BLaER1 (cell line): ENCODE measurements around the gene ESRRA.

Experiments used
- H3K27ac ChIP-seq: shearing (Covaris generic); formaldehyde crosslinking; 2 replicates; pipeline ENCODE4 v1.8.1; 2022
- H3K27me3 ChIP-seq: shearing (Covaris generic); formaldehyde crosslinking; 2 replicates; pipeline ENCODE4 v1.8.1; 2022
- H3K36me3 ChIP-seq: shearing (Covaris generic); formaldehyde crosslinking; 2 replicates; pipeline ENCODE4 v1.8.1; 2022
- H3K4me1 ChIP-seq: shearing (Covaris generic); formaldehyde crosslinking; 2 replicates; pipeline ENCODE4 v1.8.1; 2022
- H3K4me2 ChIP-seq: shearing (Covaris generic); formaldehyde crosslinking; 2 replicates; pipeline ENCODE4 v1.8.1; 2022
- H3K4me3 ChIP-seq: shearing (Covaris generic); formaldehyde crosslinking; 2 replicates; pipeline ENCODE4 v1.8.1; 2022
- H3K9ac ChIP-seq: shearing (Covaris generic); formaldehyde crosslinking; 2 replicates; pipeline ENCODE4 v1.8.1; 2022
- H3K9me3 ChIP-seq: shearing (Covaris generic); formaldehyde crosslinking; 2 replicates; pipeline ENCODE4 v1.8.1; 2022
- H4K20me1 ChIP-seq: shearing (Covaris generic); formaldehyde crosslinking; 2 replicates; pipeline ENCODE4 v1.8.1; 2022
- Cebpa-rat ChIP-seq: shearing (Covaris generic); IDR thresholded peaks from 2 replicates; pipeline ENCODE4 v1.8.1; 2022

Gene ESRRA

GRCh38 chr11:64291752-64292459 lies 13.4 kb upstream of the ESRRA start:
- H3K27ac ChIP-seq: no peak overlapping the region
- peak overlapping the region; percentile 61 for H3K4me2 ChIP-seq
- peak overlapping the region; percentile 49 for H3K4me3 ChIP-seq
- H4K20me1 ChIP-seq: peaks cover 49% of the 10 kb centered on the region
- no peaks in the 10 kb centered on the region for H3K9me3 ChIP-seq
- H3K36me3 ChIP-seq: peaks cover 6% of the 10 kb centered on the region; the same call in 1 of the 2 replicates
- no peak overlapping the region for H3K9ac ChIP-seq
- no peak for TF ChIP-seq Cebpa-rat
- peaks cover 18% of the 10 kb centered on the region for H3K4me1 ChIP-seq
- peaks cover 78% of the 10 kb centered on the region for H3K27me3 ChIP-seq

DNA sequence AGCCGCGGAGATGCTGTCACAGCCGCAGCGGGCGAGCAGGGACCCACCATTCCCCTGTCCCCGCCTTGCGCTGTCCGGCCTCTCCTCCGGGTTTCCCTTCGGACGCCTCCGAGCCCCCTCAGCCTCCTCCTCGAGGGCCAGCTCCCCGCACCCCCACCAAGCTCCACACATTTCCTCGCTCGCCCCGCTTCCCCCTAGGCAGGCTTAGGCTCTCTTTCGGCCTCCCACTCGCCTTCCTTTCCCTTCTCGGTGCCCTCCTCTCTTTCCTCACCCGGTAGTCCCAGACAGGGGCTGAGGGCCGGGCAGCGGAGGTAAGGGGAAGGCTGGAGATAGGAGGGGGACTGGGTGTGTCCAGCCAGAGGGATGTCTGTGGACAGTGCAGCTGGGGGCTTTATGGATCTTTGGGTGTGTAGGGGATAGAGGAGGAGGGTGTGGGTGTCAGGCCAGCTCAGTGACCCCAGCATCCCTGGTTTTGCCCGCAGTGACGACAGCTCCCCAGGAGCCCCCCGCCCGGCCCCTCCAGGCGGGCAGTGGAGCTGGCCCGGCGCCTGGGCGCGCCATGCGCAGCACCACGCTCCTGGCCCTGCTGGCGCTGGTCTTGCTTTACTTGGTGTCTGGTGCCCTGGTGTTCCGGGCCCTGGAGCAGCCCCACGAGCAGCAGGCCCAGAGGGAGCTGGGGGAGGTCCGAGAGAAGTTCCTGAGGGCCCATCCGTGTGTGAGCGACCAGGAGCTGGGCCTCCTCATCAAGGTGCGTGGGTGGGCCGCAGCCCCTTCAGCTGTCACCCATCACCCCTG lies 12.7 kb upstream of the ESRRA start:
- Histone ChIP-seq H3K36me3 (peaks cover 6% of the 10 kb centered on the region; the same call in 1 of the 2 replicates), H3K27ac (no peak overlapping the region), H4K20me1 (peaks cover 57% of the 10 kb centered on the region), H3K9ac (no peak overlapping the region), H3K4me1 (peaks cover 14% of the 10 kb centered on the region), H3K4me3 (peak overlapping the region; percentile 49), H3K27me3 (peaks cover 86% of the 10 kb centered on the region), H3K9me3 (no peaks in the 10 kb centered on the region), H3K4me2 (peak overlapping the region; percentile 61)
- TF ChIP-seq Cebpa-rat: no peak

GRCh38 chr11:64294774-64295173 lies 10.6 kb upstream of the ESRRA start:
- TF ChIP-seq Cebpa-rat: no peak
- no peaks in the 10 kb centered on the region for H3K9me3 ChIP-seq
- peaks cover 22% of the 10 kb centered on the region for H3K4me1 ChIP-seq
- peaks cover 77% of the 10 kb centered on the region for H4K20me1 ChIP-seq
- H3K36me3 ChIP-seq: no peaks in the 10 kb centered on the region
- no peak overlapping the region for H3K9ac ChIP-seq
- H3K4me2 ChIP-seq: no peak overlapping the region
- H3K27me3 ChIP-seq: peaks cover 100% of the 10 kb centered on the region
- H3K27ac ChIP-seq: no peak overlapping the region
- H3K4me3 ChIP-seq: no peak overlapping the region

- H3K4me3 ChIP-seq: no peak overlapping the region
- no peak overlapping the region for H3K4me2 ChIP-seq
- no peak overlapping the region for H3K27ac ChIP-seq
- no peaks in the 10 kb centered on the region for H3K9me3 ChIP-seq
- no peak for TF ChIP-seq Cebpa-rat
- peaks cover 100% of the 10 kb centered on the region for H3K27me3 ChIP-seq
- H4K20me1 ChIP-seq: peaks cover 80% of the 10 kb centered on the region
- H3K4me1 ChIP-seq: peaks cover 32% of the 10 kb centered on the region
- no peaks in the 10 kb centered on the region for H3K36me3 ChIP-seq
- H3K9ac ChIP-seq: no peak overlapping the region
These were observed 9.6 kb upstream of the ESRRA start for GRCh38 chr11:64295760-64296159.

GRCh38 chr11:64296236-64296635 lies 9.1 kb upstream of the ESRRA start:
- Histone ChIP-seq H3K4me1 (peaks cover 36% of the 10 kb centered on the region), H3K27me3 (peaks cover 100% of the 10 kb centered on the region), H3K27ac (no peak overlapping the region), H3K36me3 (no peaks in the 10 kb centered on the region), H3K9me3 (no peaks in the 10 kb centered on the region), H3K9ac (no peak overlapping the region), H3K4me2 (no peak overlapping the region), H3K4me3 (no peak overlapping the region), H4K20me1 (peaks cover 76% of the 10 kb centered on the region)
- TF ChIP-seq Cebpa-rat: no peak

GRCh38 chr11:64296830-64297698 lies 8.3 kb upstream of the ESRRA start:
- Histone ChIP-seq H3K9me3 (no peaks in the 10 kb centered on the region), H3K36me3 (no peaks in the 10 kb centered on the region), H3K4me3 (no peak overlapping the region), H3K4me1 (peaks cover 30% of the 10 kb centered on the region), H4K20me1 (peaks cover 68% of the 10 kb centered on the region), H3K9ac (no peak overlapping the region), H3K4me2 (no peak overlapping the region), H3K27ac (no peak overlapping the region), H3K27me3 (peaks cover 100% of the 10 kb centered on the region)
- no peak for TF ChIP-seq Cebpa-rat

DNA sequence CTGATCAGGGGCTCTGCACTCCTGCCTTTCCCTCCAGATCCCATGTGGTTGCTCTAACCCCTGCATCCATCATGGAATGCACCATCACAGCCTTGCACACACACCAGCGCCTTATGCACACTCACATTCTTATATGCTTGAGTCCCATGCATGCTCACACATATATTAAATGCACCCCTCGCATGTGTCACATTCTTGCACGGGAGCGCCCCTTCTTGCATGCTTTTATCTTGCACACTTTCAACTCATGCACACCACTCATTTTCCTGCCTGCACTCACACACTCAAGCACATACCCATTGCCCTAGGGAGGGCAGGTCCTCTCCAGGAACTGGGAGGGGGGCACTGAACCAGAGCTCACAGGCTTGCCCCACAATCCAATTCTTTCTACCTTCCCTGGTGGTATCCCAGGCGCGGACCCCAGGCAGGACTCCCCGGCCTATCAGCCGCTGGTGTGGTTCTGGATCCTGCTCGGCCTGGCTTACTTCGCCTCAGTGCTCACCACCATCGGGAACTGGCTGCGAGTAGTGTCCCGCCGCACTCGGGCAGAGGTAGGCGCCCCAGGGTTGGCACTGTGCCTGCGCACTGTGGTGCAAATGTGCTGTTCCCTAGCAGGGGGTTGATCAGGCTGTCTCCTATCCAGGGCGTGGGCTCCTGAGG lies 7.5 kb upstream of the ESRRA start:
- Histone ChIP-seq H3K36me3 (no peaks in the 10 kb centered on the region), H4K20me1 (peaks cover 60% of the 10 kb centered on the region), H3K4me1 (peaks cover 25% of the 10 kb centered on the region), H3K4me2 (no peak overlapping the region), H3K4me3 (no peak overlapping the region), H3K27ac (no peak overlapping the region), H3K27me3 (peaks cover 92% of the 10 kb centered on the region), H3K9ac (no peak overlapping the region), H3K9me3 (no peaks in the 10 kb centered on the region)
- no peak for TF ChIP-seq Cebpa-rat

DNA sequence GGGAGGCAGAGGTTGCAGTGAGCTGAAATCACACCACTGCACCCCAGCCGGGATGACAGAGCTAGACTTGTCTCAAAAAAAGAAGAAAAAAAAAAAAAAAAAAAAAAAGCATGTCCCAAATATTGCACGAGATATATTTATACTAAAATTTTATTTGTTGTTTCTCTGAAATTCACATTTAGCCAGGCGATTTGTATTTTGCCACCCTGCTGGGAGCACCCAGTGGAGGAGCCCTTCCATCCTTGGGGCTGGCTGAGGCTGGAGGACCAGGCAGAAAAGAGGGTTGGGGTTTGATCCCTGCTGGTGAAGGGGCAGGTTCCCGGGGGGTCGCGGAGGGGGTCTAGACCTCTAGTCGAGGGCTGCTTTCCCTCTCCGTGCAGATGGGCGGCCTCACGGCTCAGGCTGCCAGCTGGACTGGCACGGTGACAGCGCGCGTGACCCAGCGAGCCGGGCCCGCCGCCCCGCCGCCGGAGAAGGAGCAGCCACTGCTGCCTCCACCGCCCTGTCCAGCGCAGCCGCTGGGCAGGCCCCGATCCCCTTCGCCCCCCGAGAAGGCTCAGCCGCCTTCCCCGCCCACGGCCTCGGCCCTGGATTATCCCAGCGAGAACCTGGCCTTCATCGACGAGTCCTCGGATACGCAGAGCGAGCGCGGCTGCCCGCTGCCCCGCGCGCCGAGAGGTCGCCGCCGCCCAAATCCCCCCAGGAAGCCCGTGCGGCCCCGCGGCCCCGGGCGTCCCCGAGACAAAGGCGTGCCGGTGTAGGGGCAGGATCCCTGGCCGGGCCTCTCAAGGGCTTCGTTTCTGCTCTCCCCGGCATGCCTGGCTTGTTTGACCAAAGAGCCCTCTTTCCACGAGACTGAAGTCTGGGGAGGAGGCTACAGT lies 6.1 kb upstream of the ESRRA start:
- Histone ChIP-seq H3K27me3 (peaks cover 79% of the 10 kb centered on the region), H3K9me3 (no peaks in the 10 kb centered on the region), H3K9ac (no peak overlapping the region), H4K20me1 (peaks cover 53% of the 10 kb centered on the region), H3K36me3 (no peaks in the 10 kb centered on the region), H3K4me1 (peaks cover 31% of the 10 kb centered on the region), H3K4me2 (peak overlapping the region; percentile 94), H3K4me3 (peak overlapping the region; percentile 59), H3K27ac (no peak overlapping the region)
- TF ChIP-seq Cebpa-rat: no peak
